Measurements from ENCODE around the gene NT5DC3. TPM values are rescaled to one million over a fixed set of nuclear protein-coding genes. Genes with fewer than 3 reads are reported as not detected.

The NT5DC3 gene
- total and polyA plus RNA-seq, 2 of the 13 experiments (the other 11 are each of a cell fraction or from before 2014, with no cell fraction given), result 3.2 to 6.6 TPM

GRCh38 chr12:103841690-103842584 lies 903 bp upstream of the NT5DC3 start (continued):
- TF ChIP-seq ZIK1 (CRISPR knock-in tag; IDR thresholded peaks at IDR 0.05; ENCODE audit: borderline replicate concordance, low read depth), result 0 out of 2 replicates have a peak, but pooled peaks have one; percentile 20
- no peak for TF ChIP-seq KDM4B (CRISPR knock-in tag; IDR thresholded peaks at IDR 0.05)
- peak; percentile 63; the same call in 1 of the 2 replicates for TF ChIP-seq LCORL (IDR thresholded peaks at IDR 0.05)
- no peak for TF ChIP-seq LCORL (CRISPR knock-in tag; IDR thresholded peaks at IDR 0.05)
- TF ChIP-seq ZNF790 (CRISPR knock-in tag; IDR thresholded peaks at IDR 0.05; ENCODE audit: borderline replicate concordance), result 0 out of 2 replicates have a peak, but pooled peaks have one; percentile 52
- no peak for TF ChIP-seq SRY (CRISPR knock-in tag; IDR thresholded peaks at IDR 0.05)
- no peak for TF ChIP-seq TSC22D2 (CRISPR knock-in tag; IDR thresholded peaks at IDR 0.05; ENCODE audit: borderline replicate concordance)
- TF ChIP-seq ZNF503 (CRISPR knock-in tag; IDR thresholded peaks at IDR 0.05), result no peak
- TF ChIP-seq ZSCAN5A (CRISPR knock-in tag; IDR thresholded peaks at IDR 0.05; ENCODE audit: borderline replicate concordance), result 0 out of 2 replicates have a peak, but pooled peaks have one; percentile 34
- no peak for TF ChIP-seq AHR (CRISPR knock-in tag; IDR thresholded peaks at IDR 0.05)
- TF ChIP-seq HMG20A (CRISPR knock-in tag; IDR thresholded peaks at IDR 0.05; ENCODE audit: borderline replicate concordance), result no peak
- no peak for TF ChIP-seq ETV5 (CRISPR knock-in tag; IDR thresholded peaks at IDR 0.05; ENCODE audit: borderline replicate concordance)
- TF ChIP-seq ZNF605 (CRISPR knock-in tag; IDR thresholded peaks at IDR 0.05), result peak; percentile 22; the same call in 1 of the 2 replicates
- TF ChIP-seq PTBP1 (IDR thresholded peaks at IDR 0.05; ENCODE audit: low read depth, low read length, poor library complexity, severe bottlenecking), result no peak
- TF ChIP-seq IKZF1 (IDR thresholded peaks at IDR 0.05), result no peak
- TF ChIP-seq ZNF598 (CRISPR knock-in tag; IDR thresholded peaks at IDR 0.05; ENCODE audit: borderline replicate concordance), result no peak
- TF ChIP-seq AKNA (CRISPR knock-in tag; IDR thresholded peaks at IDR 0.05; ENCODE audit: borderline replicate concordance), result no peak
- TF ChIP-seq ZBTB7B (CRISPR knock-in tag; IDR thresholded peaks at IDR 0.05), result no peak
- TF ChIP-seq PCBP2 (optimal IDR thresholded peaks at IDR 0.05; ENCODE audit: low read depth, low read length, poor library complexity, severe bottlenecking), result no peak
- TF ChIP-seq ZMYM2 (CRISPR knock-in tag; IDR thresholded peaks at IDR 0.05), result no peak

Measured in HepG2 (cell line).